ENCODE results near the gene PHYH. TPM values are rescaled to one million over a fixed set of nuclear protein-coding genes. Genes with fewer than 3 reads are reported as not detected.

PHYH gene
- total RNA-seq: 10 to 100 TPM; 23.8 to 27.1 TPM

DNA sequence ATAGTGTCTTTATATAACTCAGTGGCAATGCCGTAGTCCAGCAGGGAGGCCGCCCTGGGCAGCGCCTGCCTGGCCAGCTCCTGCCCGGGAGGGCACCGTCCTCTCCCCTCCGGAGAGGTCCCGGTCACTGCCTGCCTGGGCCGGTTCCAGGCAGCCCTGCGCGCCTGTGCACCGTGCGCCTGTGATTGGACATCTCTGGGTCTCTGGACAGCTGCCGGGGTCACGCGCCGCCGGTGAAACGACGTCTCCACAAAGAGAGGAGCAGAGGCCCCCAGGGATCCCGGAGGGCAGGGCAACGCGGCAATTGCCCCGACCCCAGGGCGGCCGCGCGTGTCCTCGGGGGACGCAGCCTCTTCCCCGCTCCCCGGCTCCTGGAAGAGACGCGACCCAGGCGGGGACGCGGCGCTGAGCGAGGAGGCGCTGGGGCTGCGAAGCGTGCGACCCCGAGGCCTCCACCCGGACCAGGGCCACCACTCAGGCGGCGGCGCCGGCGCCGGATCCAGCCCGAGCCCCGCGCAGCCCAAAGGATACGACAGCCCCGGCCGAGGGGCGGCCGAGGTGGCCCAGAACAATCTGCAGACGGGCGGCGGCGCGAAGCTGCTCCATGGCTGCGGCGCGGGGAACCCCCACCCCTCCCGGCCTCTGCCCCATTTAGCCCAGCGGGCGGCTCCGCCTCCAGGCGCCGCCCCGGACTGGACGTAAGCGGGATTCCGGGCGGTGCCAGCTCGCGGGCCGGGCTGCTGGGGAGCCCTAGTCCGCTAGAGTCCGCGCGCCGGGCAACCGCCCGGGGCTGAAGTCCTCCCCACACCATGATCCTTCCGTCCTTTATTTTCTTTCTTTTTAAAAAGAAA lies at the start of gene PHYH:
Gene PHYH, minus strand, starts transcription at position 628 of the 851 bp plus-strand sequence. Its CDS starts 22 bp downstream, at position 606.
- DNase-seq (ENCODE audit: low spot score): peak; percentile 55
- TF ChIP-seq, protein P1, sequence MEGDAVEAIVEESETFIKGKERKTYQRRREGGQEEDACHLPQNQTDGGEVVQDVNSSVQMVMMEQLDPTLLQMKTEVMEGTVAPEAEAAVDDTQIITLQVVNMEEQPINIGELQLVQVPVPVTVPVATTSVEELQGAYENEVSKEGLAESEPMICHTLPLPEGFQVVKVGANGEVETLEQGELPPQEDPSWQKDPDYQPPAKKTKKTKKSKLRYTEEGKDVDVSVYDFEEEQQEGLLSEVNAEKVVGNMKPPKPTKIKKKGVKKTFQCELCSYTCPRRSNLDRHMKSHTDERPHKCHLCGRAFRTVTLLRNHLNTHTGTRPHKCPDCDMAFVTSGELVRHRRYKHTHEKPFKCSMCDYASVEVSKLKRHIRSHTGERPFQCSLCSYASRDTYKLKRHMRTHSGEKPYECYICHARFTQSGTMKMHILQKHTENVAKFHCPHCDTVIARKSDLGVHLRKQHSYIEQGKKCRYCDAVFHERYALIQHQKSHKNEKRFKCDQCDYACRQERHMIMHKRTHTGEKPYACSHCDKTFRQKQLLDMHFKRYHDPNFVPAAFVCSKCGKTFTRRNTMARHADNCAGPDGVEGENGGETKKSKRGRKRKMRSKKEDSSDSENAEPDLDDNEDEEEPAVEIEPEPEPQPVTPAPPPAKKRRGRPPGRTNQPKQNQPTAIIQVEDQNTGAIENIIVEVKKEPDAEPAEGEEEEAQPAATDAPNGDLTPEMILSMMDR (IDR thresholded peaks at IDR 0.05): no peak
- Histone ChIP-seq H3K27ac (peak within 1 kb of the TSS; percentile 97), H3K27me3 (replicated peaks; ENCODE audit: insufficient read depth) (no peaks in the 10 kb centered on the region), H3K4me3 (peak within 1 kb of the TSS; percentile 88), H3K36me3 (peaks cover 4% of the 10 kb centered on the region), H3K9me3 (no peaks in the 10 kb centered on the region), H3K4me1 (ENCODE audit: control insufficient read depth in 1 of 2, low read depth in 2 of 2) (peaks cover 4 to 21% of the 10 kb centered on the region in 2 donors)
- peak; percentile 70 for ATAC-seq (ENCODE audit: insufficient number of reproducible peaks, low FRiP score, low read depth)

DNA sequence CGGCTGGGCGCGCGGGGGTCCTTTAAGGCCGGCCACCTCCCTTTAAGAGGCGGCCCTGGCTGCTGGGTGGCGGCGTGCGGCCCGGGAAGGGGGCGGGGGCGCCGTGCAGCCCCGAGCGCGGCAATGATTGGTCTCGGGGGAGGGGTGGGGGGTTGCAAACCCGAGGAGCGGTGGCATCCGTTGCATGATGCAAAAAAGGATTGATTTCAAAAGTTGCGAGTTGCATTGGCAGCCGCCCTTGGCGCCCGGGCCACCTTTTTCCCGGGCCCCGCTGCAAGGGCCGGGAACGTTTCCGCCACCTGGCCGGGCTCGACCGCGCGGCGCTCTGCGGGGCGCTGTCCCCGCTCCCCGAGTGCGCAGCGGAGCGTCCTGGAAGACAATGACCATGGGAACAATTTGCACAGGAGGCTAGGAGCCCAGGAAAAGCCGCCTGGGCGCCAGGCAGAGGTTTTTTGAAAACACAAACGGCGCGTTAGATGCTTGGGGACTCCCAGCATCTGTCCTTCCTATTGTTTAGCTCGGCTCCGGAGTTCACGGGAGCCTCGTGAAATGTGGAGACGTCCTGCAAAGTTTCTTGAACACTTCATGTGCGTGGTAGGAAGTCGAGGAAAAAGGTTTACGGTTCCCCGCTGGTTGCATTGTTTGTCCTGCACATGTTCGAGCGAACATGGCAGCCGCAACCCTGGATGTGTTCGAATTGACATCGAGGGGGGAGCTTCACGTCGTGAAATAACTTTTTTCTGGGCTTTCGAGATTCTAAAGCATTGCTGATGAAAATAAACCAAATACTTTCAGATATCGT lies 48.6 kb upstream of the PHYH start, which contains the start of gene SEPHS1:
Gene SEPHS1, minus strand, starts transcription at position 78 of the 802 bp plus-strand sequence. CDS start 3,343 bp downstream, outside the sequence.
- Histone ChIP-seq H3K27me3 (replicated peaks; ENCODE audit: insufficient read depth) (peaks cover 7% of the 10 kb centered on the region), H3K9me3 (no peaks in the 10 kb centered on the region), H3K4me3 (peak within 1 kb of the TSS; percentile 96), H3K4me1 (ENCODE audit: control insufficient read depth in 1 of 2, low read depth in 2 of 2) (peaks cover 14 to 26% of the 10 kb centered on the region in 2 donors), H3K27ac (peak within 1 kb of the TSS; percentile 92 to 93), H3K36me3 (no peaks in the 10 kb centered on the region)
- TF ChIP-seq, protein P1 (IDR thresholded peaks at IDR 0.05): no peak
- peak; percentile 18 for ATAC-seq (ENCODE audit: insufficient number of reproducible peaks, low FRiP score, low read depth)
- DNase-seq (ENCODE audit: low spot score): peak; percentile 12

DNA sequence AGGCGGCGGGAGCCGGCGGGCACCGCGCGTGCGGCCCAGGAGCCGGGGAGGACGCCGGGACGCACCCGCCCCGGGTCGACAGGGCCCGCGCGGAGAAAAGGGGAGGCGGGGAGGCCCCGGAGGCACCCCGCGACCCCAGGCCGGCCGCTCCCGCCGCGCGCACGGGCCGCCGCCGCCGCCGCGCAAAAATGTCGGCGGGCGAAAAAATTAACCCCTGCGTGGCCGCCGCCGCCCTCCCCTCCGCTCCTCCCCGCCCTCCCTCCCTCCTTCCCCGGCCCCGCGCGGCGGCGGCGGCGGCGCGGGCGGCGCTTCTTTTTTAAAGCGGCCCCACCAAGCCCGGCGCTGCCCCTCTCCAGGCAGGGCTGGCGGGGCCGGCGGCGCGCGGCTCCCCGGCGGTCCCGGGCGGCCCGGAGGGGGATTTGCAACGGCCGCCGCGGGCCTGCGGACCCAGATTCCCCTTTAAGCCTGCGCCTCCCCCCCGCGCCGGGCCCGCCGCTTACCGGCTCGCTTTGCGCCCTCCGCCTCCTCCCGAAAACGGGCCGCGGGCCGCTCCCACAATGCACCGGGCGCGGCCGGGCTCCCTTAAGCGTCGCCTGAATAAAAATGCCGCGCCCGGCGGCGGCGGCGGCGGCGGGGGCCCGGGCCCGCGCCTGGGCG lies 47.8 kb upstream of the PHYH start:
- ATAC-seq (ENCODE audit: insufficient number of reproducible peaks, low FRiP score, low read depth): peak; percentile 46
- H3K27ac ChIP-seq: peak overlapping the region; percentile 92 to 93
- peak overlapping the region; percentile 96 for H3K4me3 ChIP-seq
- peaks cover 14 to 34% of the 10 kb centered on the region in 2 donors for H3K4me1 ChIP-seq (ENCODE audit: control insufficient read depth in 1 of 2, low read depth in 2 of 2)
- H3K36me3 ChIP-seq: no peaks in the 10 kb centered on the region
- peak; percentile 52 for DNase-seq (ENCODE audit: low spot score)
- TF ChIP-seq, protein P1 (IDR thresholded peaks at IDR 0.05): no peak
- H3K9me3 ChIP-seq: no peaks in the 10 kb centered on the region
- H3K27me3 ChIP-seq (replicated peaks; ENCODE audit: insufficient read depth): peaks cover 7% of the 10 kb centered on the region

DNA sequence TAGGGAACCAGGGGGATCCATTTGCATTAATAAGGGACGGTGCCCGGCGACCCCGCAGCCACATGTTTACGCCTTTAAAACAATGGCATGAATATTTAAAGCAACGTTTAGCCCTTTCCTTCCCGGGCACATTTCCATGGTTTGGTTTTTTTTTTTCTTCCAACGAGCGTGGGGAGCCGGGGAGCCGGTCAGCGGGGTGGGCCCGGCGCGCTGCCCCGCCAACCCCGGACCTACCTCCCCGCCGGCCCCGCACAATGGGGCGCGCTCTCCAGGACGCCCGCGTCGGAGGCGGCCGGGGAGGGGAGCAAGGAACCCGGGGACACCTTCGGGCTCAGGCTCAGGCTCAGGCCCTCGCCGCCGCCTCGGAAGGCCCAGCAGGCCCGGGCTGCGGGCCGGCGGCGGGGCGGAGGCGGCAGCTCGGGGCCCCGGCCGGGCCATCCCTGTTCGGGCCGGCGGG lies 47.2 kb upstream of the PHYH start:
- Histone ChIP-seq H3K36me3 (no peaks in the 10 kb centered on the region), H3K27me3 (replicated peaks; ENCODE audit: insufficient read depth) (peaks cover 7% of the 10 kb centered on the region), H3K4me1 (ENCODE audit: control insufficient read depth in 1 of 2, low read depth in 2 of 2) (peaks cover 14 to 36% of the 10 kb centered on the region in 2 donors), H3K4me3 (peak overlapping the region; percentile 96), H3K27ac (peak overlapping the region; percentile 92 to 93), H3K9me3 (no peaks in the 10 kb centered on the region)
- ATAC-seq (ENCODE audit: insufficient number of reproducible peaks, low FRiP score, low read depth) (no peak), DNase-seq (ENCODE audit: low spot score) (no peak)
- TF ChIP-seq, protein P1 (IDR thresholded peaks at IDR 0.05): no peak

Data from thoracic aorta (tissue), 2 donors.